ENCODE measurements around the gene GPATCH3. TPM values are rescaled to one million over a fixed set of nuclear protein-coding genes. Genes with fewer than 3 reads are reported as not detected.

The GPATCH3 gene
- total and polyA plus RNA-seq, 2 of the 4 experiments (the other 2 are of a cell fraction) = 5.2 to 8.0 TPM

- TF ChIP-seq ELK1 (IDR thresholded peaks at IDR 0.05; ENCODE audit: borderline replicate concordance, low read depth, low read length) = no peak
Measured at GRCh38 chr1:26856604-26857469, 43.4 kb downstream of the GPATCH3 start (continued).

DNA sequence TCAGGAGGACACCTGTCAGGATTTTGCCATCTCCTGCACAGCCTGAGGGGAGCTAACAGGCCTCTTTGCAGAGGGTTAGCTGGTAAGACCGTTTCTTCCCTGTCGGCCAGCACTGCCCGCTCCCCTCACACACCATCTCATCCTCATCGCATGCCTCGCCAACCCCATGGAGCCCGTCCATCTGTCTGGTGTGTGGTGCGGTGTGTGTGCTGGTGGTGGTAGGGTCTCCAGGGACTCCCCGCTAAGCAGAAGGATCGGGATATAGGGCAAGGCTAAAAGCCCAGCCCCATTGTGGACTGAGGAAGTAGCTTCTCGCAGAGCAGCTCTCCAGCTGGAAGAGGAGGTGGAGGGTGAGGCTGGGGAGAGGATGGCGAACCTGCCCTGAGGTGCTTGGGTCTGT lies 44.1 kb downstream of the GPATCH3 start:
- ATAC-seq (ENCODE audit: low read depth) (no peak), DNase-seq (no peak)
- peaks cover 37% of the 10 kb centered on the region for H3K36me3 ChIP-seq (ENCODE audit: control insufficient read depth, insufficient read depth, low read length)
- ChIA-PET POLR2A (ENCODE audit: unreplicated experiment) (no interaction called here), CTCF (no interaction called here)
- no peak overlapping the region for H4K5ac ChIP-seq (ENCODE audit: low read depth, low read length)
- no peak overlapping the region for H3K14ac ChIP-seq (replicated peaks; ENCODE audit: low read depth, low read length)
- H3K4ac ChIP-seq (ENCODE audit: low read depth, low read length) = no peak overlapping the region
- no peak overlapping the region for H3K4me3 ChIP-seq (ENCODE audit: insufficient read depth, low read depth, low read length)
- intact Hi-C loops (cut with micrococcal nuclease) (no loop called here), dilution Hi-C loops (cut with HindIII; ENCODE audit: low sequenced_read_pairs, unreplicated experiment) (no loop called here), in situ Hi-C loops (cut with MboI; ENCODE audit: low sequenced_read_pairs) (no loop called here)
- H3K23ac ChIP-seq (ENCODE audit: low read depth, low read length) = no peak overlapping the region
- no peaks in the 10 kb centered on the region for H3K79me1 ChIP-seq (ENCODE audit: low read depth in 1 of 2, low read length in 2 of 2)
- no peak overlapping the region for H3K4me2 ChIP-seq (ENCODE audit: low read depth, low read length)
- H2BK20ac ChIP-seq (ENCODE audit: low read depth, low read length) = no peak overlapping the region
- no peaks in the 10 kb centered on the region for H3K4me1 ChIP-seq (ENCODE audit: control insufficient read depth, insufficient read depth, low read length)
- no peak overlapping the region for H4K8ac ChIP-seq (ENCODE audit: low read depth in 2 of 2, low read length in 2 of 2)
- no peak overlapping the region for H3K18ac ChIP-seq (ENCODE audit: low read depth, low read length)
- H3K27ac ChIP-seq (ENCODE audit: insufficient read depth, low read length) = no peak overlapping the region
- H4K20me1 ChIP-seq (ENCODE audit: insufficient read depth, low read length) = peaks cover 4% of the 10 kb centered on the region; the same call in 1 of the 2 replicates
- no peak overlapping the region for H2BK5ac ChIP-seq (ENCODE audit: low read depth, low read length, poor library complexity, severe bottlenecking)
- BruUV-seq (replicated peaks) = no TSS peak
- no peak overlapping the region for H3K56ac ChIP-seq (ENCODE audit: extremely low read depth, insufficient read depth, low read length)
- H2BK15ac ChIP-seq (ENCODE audit: low read depth, low read length) = no peak overlapping the region
- H2AK5ac ChIP-seq (ENCODE audit: low read depth, low read length) = no peak overlapping the region
- H3K9ac ChIP-seq (ENCODE audit: low read depth, low read length) = no peak overlapping the region
- no peaks in the 10 kb centered on the region for H3K9me1 ChIP-seq (ENCODE audit: insufficient read depth, low read length)
- TF ChIP-seq FOS (IDR thresholded peaks at IDR 0.05; ENCODE audit: low read depth, low read length) (no peak), CEBPB (IDR thresholded peaks at IDR 0.05; ENCODE audit: low read depth, low read length) (no peak), SMC3 (IDR thresholded peaks at IDR 0.05; ENCODE audit: low read depth, low read length) (no peak), CHD1 (IDR thresholded peaks at IDR 0.05; ENCODE audit: low read depth, low read length) (no peak), CTCF (conservative IDR thresholded peaks at IDR 0.05; ENCODE audit: low read depth, low read length) (no peak), BHLHE40 (IDR thresholded peaks at IDR 0.05; ENCODE audit: low read depth, low read length) (no peak), POLR2A (IDR thresholded peaks at IDR 0.05; ENCODE audit: low read depth, low read length) (no peak), NFE2L2 (IDR thresholded peaks at IDR 0.05; ENCODE audit: low read depth, low read length) (no peak), RFX5 (IDR thresholded peaks at IDR 0.05; ENCODE audit: low read depth, low read length) (no peak), MXI1 (IDR thresholded peaks at IDR 0.05; ENCODE audit: borderline replicate concordance, low read depth, low read length) (no peak), USF2 (IDR thresholded peaks at IDR 0.05; ENCODE audit: low read depth, low read length) (no peak), RAD21 (IDR thresholded peaks at IDR 0.05; ENCODE audit: low read length) (no peak)
- H3K9me3 ChIP-seq (ENCODE audit: control insufficient read depth, insufficient read depth, low read length) = no peaks in the 10 kb centered on the region
- no peaks in the 10 kb centered on the region for H3K27me3 ChIP-seq (ENCODE audit: control insufficient read depth, insufficient read depth, low read length)
- no peak overlapping the region for H2BK120ac ChIP-seq (ENCODE audit: low read depth, low read length)
- H4K91ac ChIP-seq (ENCODE audit: insufficient read depth, low read depth, low read length) = no peak overlapping the region
- 97% methylated on average over 4 of the region's 11 CpGs; no CpG with 5 or more reads in 1 of the 2 experiments for WGBS, 2 experiments (ENCODE audit: extremely low coverage in 2 of 2, insufficient read length in 1 of 2)
- H2AK9ac ChIP-seq (replicated peaks; ENCODE audit: low read depth, low read length, poor library complexity) = peak overlapping the region; percentile 44
- H2AFZ ChIP-seq (replicated peaks; ENCODE audit: low read length, poor library complexity) = no peak overlapping the region

Measured in IMR-90 (cell line).